HG02588 (cell line): ENCODE results near the gene MEIG1.
A peak's percentile ranks its signal among the peaks of the same experiment; 100 is the strongest.
"Not testable (repeated sequence)": the region's sequence is repeated elsewhere in the genome, so short reads cannot be mapped to it uniquely, and the experiment has no call there.

Experiments
- ATAC-seq: cut with Tn5 transposase; IDR thresholded peaks from one replicate; pipeline ENCODE4 v1.9.1; 2021; ENCODE audit warnings: mild to moderate bottlenecking, moderate library complexity; ENCODE audit not compliant: unreplicated experiment

MEIG1 gene

DNA sequence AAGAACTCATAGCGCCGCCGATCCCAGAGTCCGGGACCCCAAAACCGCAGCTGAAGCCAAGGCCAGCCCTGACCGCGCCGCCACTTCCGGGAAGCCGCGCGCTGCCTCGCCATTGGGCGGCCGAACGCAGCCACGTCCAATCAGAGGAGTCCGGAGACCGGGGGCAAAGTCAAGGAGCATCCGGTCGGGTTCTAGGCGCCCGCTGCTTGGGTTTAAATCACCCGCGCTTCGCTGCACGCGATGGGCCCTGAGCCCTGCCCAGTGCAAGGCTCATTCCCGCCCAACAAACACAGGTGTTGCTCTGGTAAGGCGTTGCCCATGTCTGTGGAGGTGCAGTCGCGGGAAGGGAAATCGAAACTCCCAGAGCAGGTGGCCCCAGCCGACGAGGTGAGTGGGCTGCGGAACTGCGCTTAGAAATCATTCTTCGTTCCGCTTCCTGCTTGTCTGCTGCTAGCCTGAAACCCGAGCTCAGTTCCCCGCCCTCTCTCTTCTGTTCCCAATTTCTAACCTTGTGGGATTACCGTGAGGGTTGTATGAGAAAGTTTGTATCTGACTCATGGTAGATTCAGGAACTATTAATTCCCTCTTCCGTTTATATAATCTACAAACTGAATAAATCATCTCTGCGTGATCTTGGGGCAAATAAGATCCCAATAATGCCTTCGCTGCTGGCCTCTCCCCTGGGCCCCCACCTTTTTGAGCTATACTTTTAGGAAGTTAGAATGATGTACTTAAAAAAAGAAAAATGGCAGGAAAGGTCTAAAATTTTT, 5.0 kb upstream of the MEIG1 start, which contains the start of gene DCLRE1C:
Gene DCLRE1C, minus strand, starts transcription at position 96 of the 770 bp plus-strand sequence. Its CDS starts 86 bp downstream, at position 10.
- peak; percentile 78 for ATAC-seq

DNA sequence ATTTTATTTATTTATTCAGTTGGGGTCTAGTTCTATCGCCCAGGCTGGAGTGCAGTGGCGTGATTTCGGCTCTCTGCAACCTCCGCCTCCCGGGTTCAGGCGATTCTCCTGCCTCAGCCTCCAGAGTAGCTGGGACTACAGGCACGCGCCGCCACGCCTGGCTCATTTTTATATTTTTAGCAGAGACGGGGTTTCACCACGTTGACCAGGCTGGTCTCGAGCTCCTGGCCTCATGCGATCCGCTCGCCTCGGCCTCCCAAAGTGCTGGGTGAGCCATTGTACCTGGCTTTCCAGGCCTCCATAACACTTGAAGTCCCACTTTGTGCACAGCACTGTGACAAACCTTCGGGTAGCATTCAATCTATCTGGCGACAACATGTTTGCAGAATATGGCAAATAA, 4.3 kb upstream of the MEIG1 start:
- ATAC-seq = no peak

DNA sequence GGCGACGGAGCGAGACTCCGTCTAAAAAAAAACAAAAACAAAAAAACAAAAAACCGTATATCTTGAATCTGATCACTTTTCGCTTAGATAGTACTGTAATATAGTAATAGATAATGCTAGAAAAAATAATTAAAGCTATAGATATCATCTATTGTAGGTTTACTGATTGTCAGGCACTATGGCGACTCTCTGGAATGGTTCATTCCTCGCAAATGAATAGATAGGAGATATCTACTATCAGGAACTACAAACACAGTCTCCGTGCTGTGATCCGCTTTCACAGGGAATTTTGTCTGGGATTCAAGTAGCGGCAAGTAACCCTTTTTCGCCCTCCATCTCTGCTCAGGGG, 342 bp upstream of the MEIG1 start:
- no peak for ATAC-seq

DNA sequence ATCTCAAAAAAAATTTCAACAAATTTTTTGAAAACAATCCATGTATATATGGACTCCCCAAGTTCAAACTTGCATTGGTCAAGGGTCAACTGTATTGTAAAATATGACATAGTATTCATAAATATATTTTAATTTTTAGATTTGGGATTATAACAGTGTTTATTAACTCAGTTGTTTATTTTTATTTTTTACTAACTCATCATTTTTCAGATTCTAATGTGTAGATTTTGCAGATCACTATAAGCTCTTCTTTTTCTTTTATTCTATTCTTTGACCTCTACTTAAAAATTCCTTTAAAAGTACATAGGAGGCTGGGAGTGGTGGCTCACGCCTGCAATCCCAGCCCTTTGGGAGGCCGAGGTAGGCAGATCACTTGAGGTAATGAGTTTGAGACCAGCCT, 8.7 kb downstream of the MEIG1 start:
- ATAC-seq = no peak

GRCh38 chr10:14971867-14972448, 12.8 kb downstream of the MEIG1 start:
- ATAC-seq = no peak

- ATAC-seq = not testable (repeated sequence)
These were observed 15.2 kb downstream of the MEIG1 start for GRCh38 chr10:14974153-14974998.

- ATAC-seq = no peak
These were observed 16.6 kb downstream of the MEIG1 start for GRCh38 chr10:14975672-14976273.

DNA sequence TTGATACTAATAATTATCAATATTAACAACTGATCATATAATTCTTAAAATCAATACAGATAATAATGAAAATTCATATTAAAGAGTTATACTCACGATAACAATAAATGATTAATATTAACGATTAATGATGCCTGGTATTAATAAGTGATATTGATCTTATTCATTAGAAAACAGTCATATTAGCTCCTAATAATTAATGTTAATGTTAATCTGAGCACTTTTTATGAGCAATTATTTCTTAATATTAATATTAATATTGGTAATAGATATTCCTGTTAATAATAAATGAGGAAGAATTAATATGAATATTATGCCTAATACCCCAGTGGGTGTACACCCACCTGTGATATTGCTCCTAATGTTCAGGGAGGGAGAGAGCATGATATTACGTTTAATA, 23.6 kb downstream of the MEIG1 start:
- no peak for ATAC-seq

GRCh38 chr10:14989552-14989951, 30.4 kb downstream of the MEIG1 start:
- ATAC-seq = not testable (repeated sequence)

- ATAC-seq = not testable (repeated sequence)
These were observed 32.0 kb downstream of the MEIG1 start for GRCh38 chr10:14991035-14991749.

- ATAC-seq = not testable (repeated sequence)
These were observed 33.1 kb downstream of the MEIG1 start for GRCh38 chr10:14992336-14992735.

- not testable (repeated sequence) for ATAC-seq
These were observed 34.6 kb downstream of the MEIG1 start for GRCh38 chr10:14993500-14994455.

DNA sequence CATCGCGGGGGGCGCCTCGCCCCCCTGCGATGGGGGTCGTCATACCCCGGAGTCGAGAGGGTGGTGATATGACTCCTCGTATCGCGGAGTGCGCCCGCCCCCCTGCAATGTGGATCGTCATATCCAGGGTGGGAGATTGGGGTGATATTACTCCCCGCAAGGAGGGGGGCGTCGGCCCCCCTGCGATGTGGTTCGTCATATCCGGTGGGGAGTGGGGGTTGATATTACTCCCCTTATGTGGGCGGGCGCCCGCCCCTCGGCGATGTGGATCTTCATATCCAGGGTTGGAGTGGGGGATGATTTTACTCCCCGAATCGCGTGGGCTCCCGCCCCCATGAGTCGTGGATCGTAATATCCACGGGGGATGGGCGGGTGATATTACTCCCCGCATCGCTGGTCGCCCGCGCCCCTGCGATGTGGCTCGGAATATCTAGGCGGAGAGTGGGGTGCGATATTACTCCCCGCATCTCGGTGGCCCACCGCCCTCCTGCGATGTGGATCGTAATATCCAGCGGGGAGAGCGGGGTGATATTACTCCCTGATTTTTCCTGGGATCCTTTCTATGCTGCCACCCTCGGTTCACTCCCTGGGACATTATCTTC, 36.9 kb downstream of the MEIG1 start:
- no peak for ATAC-seq

DNA sequence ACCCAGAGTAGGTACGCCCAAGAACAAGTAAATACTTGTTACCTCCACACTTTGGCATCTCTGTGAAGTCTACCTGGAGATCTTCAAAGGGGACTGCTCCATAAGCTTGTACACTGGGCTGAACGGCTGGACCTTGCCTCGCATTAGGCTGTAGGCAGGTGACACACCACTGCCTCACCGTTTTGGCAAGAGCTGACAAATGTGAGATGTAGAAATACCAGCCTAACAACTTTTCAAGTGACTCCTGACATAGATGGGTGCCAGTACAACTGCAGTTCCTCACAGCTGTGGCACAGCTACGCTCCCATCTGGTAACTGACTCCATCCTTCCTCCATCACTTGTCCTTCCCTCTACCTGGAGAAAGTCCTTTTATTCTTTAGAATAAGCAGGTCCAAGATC, 54.3 kb downstream of the MEIG1 start:
- ATAC-seq = not testable (repeated sequence)

DNA sequence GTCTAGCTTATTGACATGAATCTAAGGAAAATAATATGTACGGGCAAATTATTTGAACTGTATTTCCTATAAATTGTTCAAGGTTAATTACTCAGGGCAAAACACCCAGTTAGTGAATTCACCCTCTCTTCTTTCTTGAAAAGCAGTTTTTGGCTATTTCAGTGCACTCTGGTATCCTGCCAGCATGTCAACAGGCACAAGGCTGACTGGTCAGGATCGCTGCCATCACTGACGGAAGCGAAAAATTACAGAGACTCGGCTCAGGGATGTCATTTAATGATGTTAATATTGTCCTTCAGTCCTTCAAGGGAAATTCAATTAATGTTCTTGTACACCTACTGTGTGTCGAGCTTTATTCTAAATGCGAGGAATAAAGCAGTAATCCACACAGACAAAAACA, 56.3 kb downstream of the MEIG1 start:
- ATAC-seq = no peak

DNA sequence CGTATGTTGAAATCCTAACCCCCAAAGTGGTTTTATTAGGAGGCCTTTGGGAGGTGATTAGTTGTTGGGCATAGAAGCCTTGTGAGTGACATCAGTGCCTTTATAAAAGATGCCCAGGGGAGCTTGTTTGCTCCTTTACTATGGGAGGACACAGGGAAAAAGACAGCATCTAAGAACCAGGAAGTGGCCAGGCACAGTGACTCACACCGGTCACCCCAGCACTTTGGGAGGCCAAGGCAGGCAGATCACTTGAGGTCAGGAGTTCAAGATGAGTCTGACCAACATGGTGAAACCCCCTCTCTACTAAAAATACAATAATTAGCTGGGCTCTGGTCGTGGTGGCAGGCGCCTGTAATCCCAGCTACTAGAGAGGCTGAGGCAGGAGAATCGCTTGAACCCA, 61.8 kb downstream of the MEIG1 start:
- ATAC-seq = not testable (repeated sequence)
